DND-41 (cell line): ENCODE measurements around the gene IL37.

ENCODE experiments used
- CTCF ChIP-seq: IDR thresholded peaks from 2 replicates; pipeline ENCODE4 v1.5.1; 2012; ENCODE audit warnings: borderline replicate concordance, low read length, moderate library complexity, mild to moderate bottlenecking; ENCODE audit not compliant: poor library complexity, severe bottlenecking; ENCODE audit errors: extremely low read depth
- EZH2 ChIP-seq: IDR thresholded peaks from 3 replicates; pipeline ENCODE4 v1.6.1; 2012; ENCODE audit warnings: borderline replicate concordance, low read depth, mild to moderate bottlenecking, moderate library complexity, low read length, inconsistent platforms; ENCODE audit not compliant: severe bottlenecking

DNA sequence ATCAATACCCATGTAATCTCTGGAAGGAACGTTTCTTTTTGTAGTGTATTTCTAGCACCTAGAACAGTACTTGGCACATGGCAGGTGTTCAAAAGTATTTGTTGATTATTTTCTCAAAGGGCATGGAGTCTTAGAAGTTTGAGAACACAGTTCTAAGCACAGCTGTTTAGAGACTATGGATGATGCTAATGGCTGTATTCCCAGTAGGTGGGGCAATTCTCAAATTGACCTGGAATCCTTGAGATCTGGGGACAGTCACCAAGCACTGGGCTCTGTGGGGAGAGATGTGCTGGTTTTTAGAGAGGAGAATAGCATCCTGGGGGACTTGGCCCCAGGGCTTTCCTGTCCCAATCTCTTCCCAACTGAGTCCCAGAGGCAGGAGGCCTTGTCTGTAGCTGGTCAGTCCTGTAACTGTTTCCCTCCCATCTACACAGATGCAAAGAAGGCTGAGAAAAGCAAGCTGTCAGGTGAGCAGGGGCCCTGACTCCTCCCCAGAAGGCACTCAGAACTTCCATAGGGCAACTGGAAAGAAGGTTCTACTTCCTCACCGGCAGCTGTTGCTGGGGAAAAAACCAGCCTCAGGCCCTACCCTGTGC is 49.4 kb downstream of the IL37 start:
- TF ChIP-seq CTCF (no peak), EZH2 (no peak)
